NB4 (cell line): Measurements from ENCODE around the gene PLAAT1.

Experiments
- CTCF ChIP-seq: IDR thresholded peaks from one replicate; pipeline ENCODE4 v1.5.1; 2012; ENCODE audit warnings: low read depth, low read length
- TF ChIP-seq, protein P1 (sequence below): IDR thresholded peaks from 2 replicates; pipeline ENCODE4 v1.6.1; 2011; ENCODE audit warnings: low read depth, low read length

DNA sequence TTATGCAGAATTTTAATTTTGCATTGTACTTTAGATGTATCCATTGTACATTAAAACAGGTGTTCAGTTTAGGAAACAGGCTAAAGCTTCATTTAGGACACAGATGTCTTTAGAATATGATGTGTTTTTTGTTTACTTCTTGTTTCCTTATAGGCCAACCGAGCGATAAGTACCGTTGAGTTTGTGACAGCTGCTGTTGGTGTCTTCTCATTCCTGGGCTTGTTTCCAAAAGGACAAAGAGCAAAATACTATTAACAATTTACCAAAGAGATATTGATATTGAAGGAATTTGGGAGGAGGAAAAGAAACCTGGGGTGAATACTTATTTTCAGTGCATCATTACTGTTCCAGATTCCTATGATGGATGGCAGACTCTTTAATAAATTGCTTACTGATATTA lies 29.4 kb downstream of the PLAAT1 start:
- TF ChIP-seq, protein P1, sequence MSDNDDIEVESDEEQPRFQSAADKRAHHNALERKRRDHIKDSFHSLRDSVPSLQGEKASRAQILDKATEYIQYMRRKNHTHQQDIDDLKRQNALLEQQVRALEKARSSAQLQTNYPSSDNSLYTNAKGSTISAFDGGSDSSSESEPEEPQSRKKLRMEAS: no peak
- TF ChIP-seq CTCF: no peak
